Lower leg skin (tissue), 3 donors: ENCODE measurements around the gene OSBPL7.

Source experiments
- POLR2A ChIP-seq, 2 donors: fragments of 450-650 bp; IDR thresholded peaks; one replicate each; pipeline ENCODE4 v1.6.1; 2016 to 2017; ENCODE audit warnings: antibody characterized with exemption in 2 of 2, mild to moderate bottlenecking in 1 of 2, moderate library complexity in 1 of 2
- TF ChIP-seq, protein P1 (sequence below), 3 donors: fragments of 450-650 bp; IDR thresholded peaks; one replicate each; pipeline ENCODE4 v1.5.1; 2016; ENCODE audit warnings: antibody characterized with exemption in 3 of 3, mild to moderate bottlenecking in 3 of 3, moderate library complexity in 2 of 3

DNA sequence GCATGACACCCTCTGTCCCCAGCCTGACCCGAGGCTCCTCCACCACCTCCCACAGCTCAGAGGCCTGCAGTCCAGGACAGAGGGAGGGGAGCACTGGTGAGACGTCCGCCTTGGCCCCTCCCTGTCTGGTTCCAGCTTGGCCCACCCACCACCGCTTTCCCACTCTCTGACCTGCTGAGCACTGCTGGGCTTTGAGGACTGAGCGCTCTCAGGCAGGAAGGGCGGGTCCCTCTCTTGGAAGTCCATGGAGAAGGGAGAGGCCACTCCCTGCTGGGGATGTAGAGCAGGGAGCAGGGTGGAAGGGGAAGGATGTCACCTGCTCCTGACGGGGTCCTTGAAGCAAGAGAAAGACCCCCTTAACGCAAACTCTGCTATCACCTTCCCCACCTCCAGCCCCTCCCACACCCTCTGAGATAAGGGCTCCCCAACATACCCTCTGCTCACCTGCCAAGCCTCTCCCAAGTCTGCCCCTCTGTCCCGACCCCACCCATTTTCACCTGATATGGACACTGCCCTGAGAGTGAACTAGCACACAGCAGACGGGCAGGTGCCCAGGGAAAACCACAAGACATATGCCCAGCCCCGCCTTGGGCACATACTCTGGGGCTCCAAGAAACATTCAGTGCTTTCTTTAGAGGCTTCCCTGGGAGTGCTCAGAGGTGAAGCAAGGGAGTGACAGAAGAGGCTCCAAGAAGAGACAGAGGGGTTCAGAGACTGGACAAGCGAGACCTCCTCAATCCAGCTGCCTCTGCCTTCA lies 1.4 kb downstream of the OSBPL7 start:
- TF ChIP-seq, protein P1, sequence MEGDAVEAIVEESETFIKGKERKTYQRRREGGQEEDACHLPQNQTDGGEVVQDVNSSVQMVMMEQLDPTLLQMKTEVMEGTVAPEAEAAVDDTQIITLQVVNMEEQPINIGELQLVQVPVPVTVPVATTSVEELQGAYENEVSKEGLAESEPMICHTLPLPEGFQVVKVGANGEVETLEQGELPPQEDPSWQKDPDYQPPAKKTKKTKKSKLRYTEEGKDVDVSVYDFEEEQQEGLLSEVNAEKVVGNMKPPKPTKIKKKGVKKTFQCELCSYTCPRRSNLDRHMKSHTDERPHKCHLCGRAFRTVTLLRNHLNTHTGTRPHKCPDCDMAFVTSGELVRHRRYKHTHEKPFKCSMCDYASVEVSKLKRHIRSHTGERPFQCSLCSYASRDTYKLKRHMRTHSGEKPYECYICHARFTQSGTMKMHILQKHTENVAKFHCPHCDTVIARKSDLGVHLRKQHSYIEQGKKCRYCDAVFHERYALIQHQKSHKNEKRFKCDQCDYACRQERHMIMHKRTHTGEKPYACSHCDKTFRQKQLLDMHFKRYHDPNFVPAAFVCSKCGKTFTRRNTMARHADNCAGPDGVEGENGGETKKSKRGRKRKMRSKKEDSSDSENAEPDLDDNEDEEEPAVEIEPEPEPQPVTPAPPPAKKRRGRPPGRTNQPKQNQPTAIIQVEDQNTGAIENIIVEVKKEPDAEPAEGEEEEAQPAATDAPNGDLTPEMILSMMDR (IDR thresholded peaks at IDR 0.05) = no peak
- no peak for TF ChIP-seq POLR2A (IDR thresholded peaks at IDR 0.05)
